Measurements from ENCODE around the gene CLEC2B.

The CLEC2B gene

GRCh38 chr12:9808504-9808903 is 60.6 kb downstream of the CLEC2B start:
- no peak for DNase-seq

DNA sequence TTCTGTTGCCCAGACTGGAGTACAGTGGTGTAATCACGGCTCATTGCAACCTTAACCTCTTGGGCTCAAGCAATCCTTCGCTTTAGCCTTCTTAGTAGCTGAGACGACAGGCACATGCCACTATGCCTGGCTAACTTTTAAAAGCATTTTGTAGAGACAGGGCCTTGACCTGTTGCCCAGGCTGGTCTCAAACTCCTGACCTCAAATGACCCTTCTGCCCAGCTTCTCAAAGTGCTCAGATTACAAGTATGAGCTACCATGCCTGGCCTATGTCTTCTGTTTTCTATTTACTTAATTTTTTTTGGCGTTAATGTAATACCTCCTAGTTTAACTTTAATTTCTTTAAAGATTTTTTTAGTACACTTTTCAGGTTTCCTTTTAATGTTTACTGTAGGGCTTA is 62.4 kb downstream of the CLEC2B start:
- no peak for DNase-seq

GRCh38 chr12:9805883-9806282 is 63.3 kb downstream of the CLEC2B start:
- no peak for DNase-seq
